Kidney epithelial cell (primary cell): ENCODE data around the gene KCTD2. TPM values are rescaled to one million over a fixed set of nuclear protein-coding genes. Genes with fewer than 3 reads are reported as not detected.

Source experiments
- DNase-seq: peaks from one replicate; pipeline ENCODE4 v3.0.0-alpha.2; 2010; ENCODE audit warnings: low read depth
- H3K27me3 ChIP-seq: 2 replicates; pipeline ENCODE4 v1.6.0; 2011; ENCODE audit warnings: low read length; ENCODE audit not compliant: control insufficient read depth, insufficient read depth
- H3K36me3 ChIP-seq: 2 replicates; pipeline ENCODE4 v1.5.1; 2011; ENCODE audit warnings: low read length; ENCODE audit not compliant: control insufficient read depth, insufficient read depth
- H3K4me3 ChIP-seq: 2 replicates; pipeline ENCODE4 v1.5.1; 2011; ENCODE audit warnings: low read depth, mild to moderate bottlenecking, control low read depth, low read length
- CTCF ChIP-seq: IDR thresholded peaks from 2 replicates; pipeline ENCODE4 v1.5.1; 2011; ENCODE audit warnings: mild to moderate bottlenecking, moderate library complexity, low read length, control low read depth, inconsistent platforms; ENCODE audit not compliant: insufficient read depth, poor library complexity, severe bottlenecking
- total RNA-seq: library from RNA; depleted of rRNA; stranded (reverse); fragments of >200 nt; gene quantifications from 2 replicates; pipeline ENCODE4 v1.2.3, GENCODE V29; 2015

The KCTD2 gene
- total RNA-seq, 1 donor from 2014 or later: 15.6 TPM

GRCh38 chr17:75086496-75087181, 39.6 kb downstream of the KCTD2 start:
- DNase-seq: no peak
- Histone ChIP-seq H3K4me3 (no peak overlapping the region), H3K27me3 (no peaks in the 10 kb centered on the region), H3K36me3 (no peaks in the 10 kb centered on the region)
- no peak for TF ChIP-seq CTCF

- Histone ChIP-seq H3K4me3 (peak overlapping the region; percentile 67), H3K36me3 (no peaks in the 10 kb centered on the region), H3K27me3 (no peaks in the 10 kb centered on the region)
- no peak for TF ChIP-seq CTCF
- no peak for DNase-seq
Observed at GRCh38 chr17:75087182-75087557, 40.1 kb downstream of the KCTD2 start.

- DNase-seq: no peak
- H3K36me3 ChIP-seq: no peaks in the 10 kb centered on the region
Observed at GRCh38 chr17:75087558-75088453, 40.8 kb downstream of the KCTD2 start, which contains the start of gene SLC16A5. Gene SLC16A5, plus strand, starts transcription at chr17:75087954. Its CDS starts 5,683 bp downstream, at chr17:75093637.

GRCh38 chr17:75088465-75089417, 41.7 kb downstream of the KCTD2 start:
- no peak for DNase-seq
- Histone ChIP-seq H3K36me3 (no peaks in the 10 kb centered on the region), H3K4me3 (peak overlapping the region; percentile 67), H3K27me3 (no peaks in the 10 kb centered on the region)
- no peak for TF ChIP-seq CTCF

More at GRCh38 chr17:75087558-75088453, 40.8 kb downstream of the KCTD2 start, which contains the start of gene SLC16A5:
- no peak for TF ChIP-seq CTCF
- Histone ChIP-seq H3K27me3 (no peaks in the 10 kb centered on the region), H3K4me3 (peak within 1 kb of the TSS; percentile 67)

GRCh38 chr17:75090871-75091854, 44.1 kb downstream of the KCTD2 start:
- Histone ChIP-seq H3K27me3 (no peaks in the 10 kb centered on the region), H3K4me3 (no peak overlapping the region), H3K36me3 (peaks cover 1% of the 10 kb centered on the region)
- no peak for DNase-seq
- no peak for TF ChIP-seq CTCF
